PC-9 (cell line): ENCODE measurements around the gene SLC7A6. TPM values are rescaled to one million over a fixed set of nuclear protein-coding genes. Genes with fewer than 3 reads are reported as not detected.

Source experiments
- BruUV-seq: library from RNA; stranded (reverse); fragments of 400-500 nt; replicated peaks from 2 replicates; lab custom pipeline; 2021; lab: Mats Ljungman, UMichigan
- CTCF ChIA-PET: fragments of 300-600 bp; sonication (Branson Sonifier 250); formaldehyde crosslinking; loops from one replicate; lab custom pipeline; 2022; ENCODE audit warnings: antibody characterized with exemption; lab: Charles Lee
- POLR2A ChIA-PET: fragments of 300-600 bp; sonication (Branson Sonifier 250); formaldehyde crosslinking; loops from one replicate; lab custom pipeline; 2022; ENCODE audit warnings: antibody characterized with exemption; ENCODE audit not compliant: unreplicated experiment; lab: Charles Lee
- DNase-seq, 2 experiments: peaks; one replicate each; pipeline versions ENCODE4 v3.0.0 to v3.0.0-alpha.2; 2015 to 2022; ENCODE audit warnings: mixed read lengths in 1 of 2
- H2AFZ ChIP-seq: fragments of 200-600 bp; sonication (generic); 2 replicates; pipeline ENCODE4 v1.8.1; 2017; ENCODE audit warnings: antibody characterized with exemption
- H3F3A ChIP-seq: fragments of 200-600 bp; sonication (generic); 2 replicates; pipeline ENCODE4 v1.8.1; 2017; ENCODE audit warnings: antibody characterized with exemption, mild to moderate bottlenecking, low read depth; ENCODE audit not compliant: insufficient read depth
- H3K27ac ChIP-seq: fragments of 200-600 bp; sonication (generic); 2 replicates; pipeline ENCODE4 v1.6.1; 2016; ENCODE audit warnings: mixed run types
- H3K27me3 ChIP-seq: fragments of 200-600 bp; sonication (generic); 2 replicates; pipeline ENCODE4 v1.6.1; 2016; ENCODE audit warnings: low read depth, mixed run types; ENCODE audit not compliant: insufficient read depth
- H3K36me3 ChIP-seq: fragments of 200-600 bp; sonication (generic); 2 replicates; pipeline ENCODE4 v1.6.1; 2016; ENCODE audit warnings: low read depth, mixed run types
- H3K4me1 ChIP-seq: fragments of 200-600 bp; sonication (generic); replicated peaks from 2 replicates; pipeline ENCODE4 v1.6.1; 2016; ENCODE audit warnings: mixed run types; ENCODE audit not compliant: insufficient read depth
- H3K4me2 ChIP-seq: fragments of 200-600 bp; sonication (generic); 2 replicates; pipeline ENCODE4 v1.6.1; 2017; ENCODE audit warnings: mixed run types
- H3K4me3 ChIP-seq: fragments of 200-600 bp; sonication (generic); 2 replicates; pipeline ENCODE4 v1.6.1; 2016; ENCODE audit warnings: mixed run types
- H3K79me2 ChIP-seq: fragments of 200-600 bp; sonication (generic); 2 replicates; pipeline ENCODE4 v1.6.1; 2017; ENCODE audit warnings: low read depth, mixed run types
- H3K9me2 ChIP-seq: fragments of 200-600 bp; sonication (generic); 2 replicates; pipeline ENCODE4 v1.8.1; 2017; ENCODE audit warnings: mild to moderate bottlenecking; ENCODE audit not compliant: insufficient read depth
- H3K9me3 ChIP-seq: fragments of 200-600 bp; sonication (generic); 2 replicates; pipeline ENCODE4 v1.8.1; 2016; ENCODE audit warnings: low read depth; ENCODE audit not compliant: insufficient read depth
- H4K20me1 ChIP-seq: fragments of 200-600 bp; sonication (generic); 2 replicates; pipeline ENCODE4 v1.8.1; 2017; ENCODE audit not compliant: insufficient read depth
- EZH2 ChIP-seq: fragments of 200-600 bp; sonication (generic); IDR thresholded peaks from 2 replicates; pipeline ENCODE4 v1.8.0; 2017; ENCODE audit warnings: antibody characterized with exemption, low read depth
- intact Hi-C: fragments of 100-400 bp; cut with micrococcal nuclease; formaldehyde crosslinking; loops from one replicate; pipeline ENCODE4 v1.10.0; 2022; ENCODE audit not compliant: unreplicated experiment
- total RNA-seq: library from RNA; stranded (reverse); gene quantifications from 2 replicates; pipeline ENCODE4 v1.2.3, GENCODE V29; 2021
- TF ChIP-seq, protein P1 (sequence below): fragments of 200-600 bp; sonication (generic); conservative IDR thresholded peaks from 2 replicates; pipeline ENCODE4 v1.6.1; 2017; ENCODE audit warnings: mixed run types, antibody characterized with exemption, mild to moderate bottlenecking, moderate library complexity

SLC7A6 gene
- total RNA-seq, 1 experiment from 2014 or later = 44.7 TPM

GRCh38 chr16:68310774-68311511 lies 46.6 kb downstream of the SLC7A6 start, which contains the start of the genes PRMT7 and SLC7A6OS:
Gene PRMT7, plus strand, starts transcription at chr16:68311019. Its CDS starts 4,961 bp downstream, at chr16:68315980.
Gene SLC7A6OS, minus strand, starts transcription at chr16:68310946. Its CDS starts 20 bp downstream, at chr16:68310926.
- Histone ChIP-seq H3K27me3 (no peaks in the 10 kb centered on the region), H3K79me2 (peaks cover 66% of the 10 kb centered on the region), H3K4me2 (peak within 1 kb of the TSS; percentile 99), H3F3A (peaks cover 7% of the 10 kb centered on the region; the same call in 1 of the 2 replicates), H2AFZ (peak within 1 kb of the TSS; percentile 89), H3K9me2 (no peaks in the 10 kb centered on the region), H4K20me1 (peaks cover 8% of the 10 kb centered on the region; the same call in 1 of the 2 replicates), H3K4me1 (peaks cover 11% of the 10 kb centered on the region), H3K27ac (peak within 1 kb of the TSS; percentile 58), H3K4me3 (peak within 1 kb of the TSS; percentile 89), H3K9me3 (no peaks in the 10 kb centered on the region), H3K36me3 (0 out of 2 replicates have a peak, but pooled peaks cover 6% of the 10 kb centered on the region)
- intact Hi-C loops = loop anchor here (1.0 kb wide), 1 partner anchor 46 kb away; no protein-coding TSS in a partner anchor
- ChIA-PET POLR2A (interaction anchor here (0.6 to 0.7 kb wide), 2 partner anchors 12 to 337 kb away, joined by 6 to 8 read pairs; no protein-coding TSS in a partner anchor), CTCF (interaction anchor here (1.2 kb wide), 1 partner anchor 47 kb away, joined by 6 read pairs; the partner anchor contains the start of gene SLC7A6)
- TSS peak; percentile 31 for BruUV-seq
- TF ChIP-seq, protein P1, sequence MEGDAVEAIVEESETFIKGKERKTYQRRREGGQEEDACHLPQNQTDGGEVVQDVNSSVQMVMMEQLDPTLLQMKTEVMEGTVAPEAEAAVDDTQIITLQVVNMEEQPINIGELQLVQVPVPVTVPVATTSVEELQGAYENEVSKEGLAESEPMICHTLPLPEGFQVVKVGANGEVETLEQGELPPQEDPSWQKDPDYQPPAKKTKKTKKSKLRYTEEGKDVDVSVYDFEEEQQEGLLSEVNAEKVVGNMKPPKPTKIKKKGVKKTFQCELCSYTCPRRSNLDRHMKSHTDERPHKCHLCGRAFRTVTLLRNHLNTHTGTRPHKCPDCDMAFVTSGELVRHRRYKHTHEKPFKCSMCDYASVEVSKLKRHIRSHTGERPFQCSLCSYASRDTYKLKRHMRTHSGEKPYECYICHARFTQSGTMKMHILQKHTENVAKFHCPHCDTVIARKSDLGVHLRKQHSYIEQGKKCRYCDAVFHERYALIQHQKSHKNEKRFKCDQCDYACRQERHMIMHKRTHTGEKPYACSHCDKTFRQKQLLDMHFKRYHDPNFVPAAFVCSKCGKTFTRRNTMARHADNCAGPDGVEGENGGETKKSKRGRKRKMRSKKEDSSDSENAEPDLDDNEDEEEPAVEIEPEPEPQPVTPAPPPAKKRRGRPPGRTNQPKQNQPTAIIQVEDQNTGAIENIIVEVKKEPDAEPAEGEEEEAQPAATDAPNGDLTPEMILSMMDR = peak; percentile 28; the same call in 1 of the 2 replicates
- TF ChIP-seq EZH2 = no peak
- DNase-seq = peak; percentile 85 to 87

GRCh38 chr16:68313116-68313515 lies 48.8 kb downstream of the SLC7A6 start:
- Histone ChIP-seq H3K79me2 (peaks cover 52% of the 10 kb centered on the region), H3K4me2 (no peak overlapping the region), H3F3A (peaks cover 4% of the 10 kb centered on the region; the same call in 1 of the 2 replicates), H4K20me1 (peaks cover 8% of the 10 kb centered on the region; the same call in 1 of the 2 replicates), H3K9me3 (no peaks in the 10 kb centered on the region), H3K9me2 (no peaks in the 10 kb centered on the region), H3K27me3 (no peaks in the 10 kb centered on the region), H3K4me3 (no peak overlapping the region), H3K36me3 (no peaks in the 10 kb centered on the region), H3K4me1 (peaks cover 11% of the 10 kb centered on the region), H3K27ac (no peak overlapping the region), H2AFZ (no peak overlapping the region)
- POLR2A ChIA-PET = no interaction called here
- TF ChIP-seq, protein P1 = no peak
- no peak for TF ChIP-seq EZH2
- intact Hi-C loops = no loop called here
- no peak for DNase-seq
- CTCF ChIA-PET = no interaction called here
- no TSS peak for BruUV-seq

DNA sequence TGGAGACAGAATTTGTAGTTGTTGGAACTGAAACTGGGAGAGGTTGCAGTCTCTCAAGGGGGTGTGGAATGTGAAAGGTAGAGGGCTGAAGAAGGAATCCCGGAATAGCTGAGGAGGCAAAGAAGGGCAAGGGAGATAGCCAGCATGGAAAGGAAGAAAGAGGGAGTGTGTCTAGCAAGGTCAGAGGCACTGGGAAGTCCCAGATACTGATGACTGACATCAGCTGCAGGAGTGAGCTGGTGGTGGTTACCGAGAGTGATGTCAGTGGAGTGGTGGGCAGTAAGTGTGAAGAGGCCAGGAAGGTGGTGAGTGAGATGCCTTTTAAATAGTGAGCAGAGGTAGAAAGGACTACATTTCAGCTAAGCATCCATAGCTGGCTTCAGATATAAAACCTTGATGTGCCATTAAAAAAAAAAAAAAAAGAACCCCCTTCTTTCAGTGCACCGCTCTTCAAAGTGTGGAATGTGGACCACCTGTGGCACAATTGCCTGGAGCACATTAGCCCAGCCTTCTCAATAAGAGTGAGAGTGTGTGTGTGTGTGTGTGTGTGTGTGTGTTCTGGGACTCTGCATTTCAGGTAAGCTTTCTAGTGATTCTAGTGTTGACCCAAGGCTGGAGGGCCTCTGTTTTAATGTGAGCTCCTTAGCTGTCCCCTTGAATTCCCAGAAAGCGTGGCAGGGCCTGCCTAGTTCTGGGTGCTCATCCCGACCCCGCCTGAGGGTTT lies 55.0 kb downstream of the SLC7A6 start:
- Histone ChIP-seq H3K4me2 (no peak overlapping the region), H4K20me1 (no peaks in the 10 kb centered on the region), H3K4me3 (no peak overlapping the region), H3K36me3 (no peaks in the 10 kb centered on the region), H3F3A (no peaks in the 10 kb centered on the region), H3K79me2 (no peaks in the 10 kb centered on the region), H3K9me2 (no peaks in the 10 kb centered on the region), H2AFZ (no peak overlapping the region), H3K4me1 (no peaks in the 10 kb centered on the region), H3K27ac (no peak overlapping the region), H3K9me3 (no peaks in the 10 kb centered on the region), H3K27me3 (no peaks in the 10 kb centered on the region)
- intact Hi-C loops = no loop called here
- TF ChIP-seq, protein P1 = no peak
- TF ChIP-seq EZH2 = no peak
- no peak for DNase-seq
- ChIA-PET CTCF (interaction anchor here (0.5 to 0.7 kb wide), 2 partner anchors 31 to 827 kb away, joined by 3 to 5 read pairs; no protein-coding TSS in a partner anchor), POLR2A (interaction anchor here (0.6 kb wide), 1 partner anchor 9 kb away, joined by 4 read pairs; no protein-coding TSS in a partner anchor)
- no TSS peak for BruUV-seq
